Small intestine (tissue), 7 donors: ENCODE data around the gene SLC38A8. TPM values are rescaled to one million over a fixed set of nuclear protein-coding genes. Genes with fewer than 3 reads are reported as not detected.

Source experiments
- DNase-seq, 2 donors: peaks; one replicate each; pipeline versions ENCODE4 v3.0.0 to v3.0.0-alpha.2; 2013
- FAIRE-seq: peaks from 2 replicates; lab custom pipeline; 2012; peaks lifted over from hg19 to GRCh38; lab: Jason Lieb, UNC
- H3K27ac ChIP-seq, 3 donors: one replicate each; pipeline ENCODE4 v1.5.1; 2013; ENCODE audit warnings: low read length in 2 of 3, mild to moderate bottlenecking in 2 of 3, control low read depth in 1 of 3, inconsistent platforms in 1 of 3, low read depth in 1 of 3, moderate library complexity in 1 of 3
- H3K27me3 ChIP-seq, 3 donors: one replicate each; pipeline ENCODE4 v1.6.1; 2013; ENCODE audit warnings: low read length in 3 of 3, inconsistent platforms in 1 of 3; ENCODE audit not compliant: control insufficient read depth in 3 of 3, insufficient read depth in 3 of 3
- H3K36me3 ChIP-seq, 3 donors: one replicate each; pipeline ENCODE4 v1.6.1; 2013; ENCODE audit warnings: low read length in 3 of 3, inconsistent platforms in 1 of 3, low read depth in 1 of 3, mild to moderate bottlenecking in 1 of 3, moderate library complexity in 1 of 3; ENCODE audit not compliant: control insufficient read depth in 3 of 3, insufficient read depth in 2 of 3
- H3K4me1 ChIP-seq, 3 donors: one replicate each; pipeline ENCODE4 v1.6.1; 2013; ENCODE audit warnings: low read length in 2 of 3, inconsistent platforms in 1 of 3, low read depth in 1 of 3, mild to moderate bottlenecking in 1 of 3, moderate library complexity in 1 of 3; ENCODE audit not compliant: control insufficient read depth in 3 of 3, insufficient read depth in 2 of 3
- H3K4me3 ChIP-seq, 3 donors: one replicate each; pipeline ENCODE4 v1.5.1; 2013; ENCODE audit warnings: low read length in 3 of 3, control low read depth in 1 of 3, inconsistent platforms in 1 of 3, low read depth in 1 of 3, mild to moderate bottlenecking in 1 of 3, moderate library complexity in 1 of 3
- H3K9me3 ChIP-seq, 2 donors: one replicate each; pipeline ENCODE4 v1.6.1; 2013; ENCODE audit warnings: low read depth in 1 of 2, low read length in 1 of 2; ENCODE audit not compliant: control insufficient read depth in 2 of 2, insufficient read depth in 1 of 2
- WGBS, 3 donors: extraction: QIAGEN DNeasy Blood & Tissue Kit; methylation state at CpG; one replicate each; pipeline ENCODE4 v1.1.7; 2013; 5-methylcytosine and 5-hydroxymethylcytosine counted together
- polyA plus RNA-seq, 4 donors: library from polyadenylated mRNA; stranded (reverse) in 3 of 4; unstranded in 1 of 4; fragments of 200-250 nt in 3 of 4; fragments of 120-200 nt in 1 of 4; gene quantifications; one replicate each; pipeline versions ENCODE4 v1.2.1 to v1.2.3, GENCODE V29; 2013
- donor health status: healthy with polysubstance abuse.
- donor health status: control.
- donor health status: control.
- donor health status: Bipolar disorder and iron deficiency.
- donor health status: healthy.

The SLC38A8 gene
- polyA plus RNA-seq, 4 donors: 0.33 TPM; not detected in 3

- Histone ChIP-seq H3K36me3 (no peaks in the 10 kb centered on the region), H3K4me1 (peaks cover 0 to 9% (median 0%) of the 10 kb centered on the region in 3 donors), H3K27ac (no peak overlapping the region), H3K27me3 (peaks cover 0 to 7% (median 0%) of the 10 kb centered on the region in 3 donors), H3K9me3 (no peaks in the 10 kb centered on the region), H3K4me3 (no peak overlapping the region)
- FAIRE-seq: no peak
- DNase-seq: no peak
- 77 to 88% (median 84%) methylated on average over 11 of the region's 11 CpGs for WGBS, 3 donors
Observed at GRCh38 chr16:83990492-83990891, 52.1 kb downstream of the SLC38A8 start.

- H3K36me3 ChIP-seq: no peaks in the 10 kb centered on the region
- no peak overlapping the region for H3K4me3 ChIP-seq
- peaks cover 0 to 4% (median 0%) of the 10 kb centered on the region in 3 donors for H3K27me3 ChIP-seq
- no peak for DNase-seq
- H3K27ac ChIP-seq: no peak overlapping the region
- no peaks in the 10 kb centered on the region for H3K9me3 ChIP-seq
- H3K4me1 ChIP-seq: peaks cover 0 to 9% (median 0%) of the 10 kb centered on the region in 3 donors
- 13 to 66% (median 32%) methylated on average over 8 of the region's 8 CpGs for WGBS, 3 donors
- no peak for FAIRE-seq
Observed at GRCh38 chr16:83989300-83989699, 53.3 kb downstream of the SLC38A8 start.

- no peaks in the 10 kb centered on the region for H3K27me3 ChIP-seq
- H3K27ac ChIP-seq: no peak overlapping the region
- peaks cover 0 to 15% of the 10 kb centered on the region in 2 donors for H3K9me3 ChIP-seq
- WGBS, 3 donors: 40 to 70% (median 65%) methylated on average over 4 of the region's 4 CpGs
- DNase-seq (no peak), FAIRE-seq (no peak)
- H3K4me3 ChIP-seq: no peak overlapping the region
- H3K36me3 ChIP-seq: no peaks in the 10 kb centered on the region
- no peaks in the 10 kb centered on the region for H3K4me1 ChIP-seq
Observed at GRCh38 chr16:83983491-83983890, 59.1 kb downstream of the SLC38A8 start.

- no peak overlapping the region for H3K27ac ChIP-seq
- no peak for DNase-seq
- WGBS, 3 donors: 92 to 98% (median 94%) methylated on average over 8 of the region's 8 CpGs
- H3K4me1 ChIP-seq: no peaks in the 10 kb centered on the region
- H3K9me3 ChIP-seq: peaks cover 0 to 25% of the 10 kb centered on the region in 2 donors
- no peak for FAIRE-seq
- H3K36me3 ChIP-seq: no peaks in the 10 kb centered on the region
- no peak overlapping the region for H3K4me3 ChIP-seq
- H3K27me3 ChIP-seq: no peaks in the 10 kb centered on the region
Observed at GRCh38 chr16:83981799-83982198, 60.8 kb downstream of the SLC38A8 start.

- FAIRE-seq (no peak), DNase-seq (no peak)
- Histone ChIP-seq H3K27me3 (no peaks in the 10 kb centered on the region), H3K27ac (no peak overlapping the region), H3K9me3 (peaks cover 0 to 25% of the 10 kb centered on the region in 2 donors), H3K4me1 (no peaks in the 10 kb centered on the region), H3K4me3 (no peak overlapping the region), H3K36me3 (no peaks in the 10 kb centered on the region)
- WGBS, 3 donors: 87 to 96% (median 94%) methylated on average over 2 of the region's 2 CpGs
Observed at GRCh38 chr16:83980794-83981193, 61.8 kb downstream of the SLC38A8 start.

DNA sequence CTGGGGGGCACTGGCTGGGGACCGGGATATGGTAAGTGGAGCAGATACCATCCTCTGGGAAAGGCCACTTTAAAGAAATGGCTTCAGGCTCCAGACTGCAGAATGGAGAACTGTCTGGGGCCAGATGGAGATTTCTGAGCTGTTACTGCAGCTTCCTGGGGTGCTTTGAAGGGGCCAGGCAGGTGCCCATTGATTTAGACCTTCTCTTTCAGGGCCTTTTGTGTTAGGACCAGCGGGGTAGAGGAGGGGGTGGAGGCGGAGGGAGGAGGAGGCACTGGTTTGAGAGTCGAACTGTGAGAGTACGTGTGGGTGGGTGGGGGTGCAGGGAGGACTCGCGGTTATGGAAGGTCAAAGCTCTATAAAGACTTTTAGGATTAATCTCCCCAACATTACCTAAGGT lies 63.2 kb downstream of the SLC38A8 start:
- FAIRE-seq: no peak
- WGBS, 3 donors: 89 to 98% (median 91%) methylated on average over 7 of the region's 7 CpGs

GRCh38 chr16:83978401-83978904 lies 64.1 kb downstream of the SLC38A8 start:
- Histone ChIP-seq H3K9me3 (peaks cover 0 to 25% of the 10 kb centered on the region in 2 donors), H3K36me3 (no peaks in the 10 kb centered on the region), H3K4me1 (no peaks in the 10 kb centered on the region), H3K4me3 (no peak overlapping the region), H3K27ac (no peak overlapping the region), H3K27me3 (no peaks in the 10 kb centered on the region)
- no peak for FAIRE-seq
- 79 to 83% (median 81%) methylated on average over 5 of the region's 5 CpGs for WGBS, 3 donors
- DNase-seq: no peak

More for the DNA sequence above, 63.2 kb downstream of the SLC38A8 start:
- no peak overlapping the region for H3K27ac ChIP-seq
- no peaks in the 10 kb centered on the region for H3K36me3 ChIP-seq
- no peak for DNase-seq
- H3K9me3 ChIP-seq: peaks cover 0 to 25% of the 10 kb centered on the region in 2 donors
- no peaks in the 10 kb centered on the region for H3K27me3 ChIP-seq
- no peak overlapping the region for H3K4me3 ChIP-seq
- no peaks in the 10 kb centered on the region for H3K4me1 ChIP-seq

GRCh38 chr16:83977056-83977815 lies 65.4 kb downstream of the SLC38A8 start:
- no peak for DNase-seq
- 80 to 91% (median 89%) methylated on average over 6 of the region's 6 CpGs for WGBS, 3 donors
- FAIRE-seq: no peak
- Histone ChIP-seq H3K27ac (no peak overlapping the region), H3K36me3 (no peaks in the 10 kb centered on the region), H3K4me3 (no peak overlapping the region), H3K4me1 (no peaks in the 10 kb centered on the region), H3K9me3 (peaks cover 0 to 25% of the 10 kb centered on the region in 2 donors), H3K27me3 (no peaks in the 10 kb centered on the region)
